ENCODE measurements around the gene TPRA1. TPM values are rescaled to one million over a fixed set of nuclear protein-coding genes. Genes with fewer than 3 reads are reported as not detected.
"Not testable (repeated sequence)": the region's sequence is repeated elsewhere in the genome, so short reads cannot be mapped to it uniquely, and the experiment has no call there.

TPRA1 gene
- total and polyA plus RNA-seq, 2 donors (not counting 1 experiment from before 2014, with no cell fraction given): 17.5 to 47.4 TPM

GRCh38 chr3:127606981-127607595, 16.6 kb upstream of the TPRA1 start:
- Histone ChIP-seq H3K79me2 (ENCODE audit: control insufficient read depth, insufficient read depth, low read length) (no peaks in the 10 kb centered on the region), H3K4me3 (replicated peaks in 1 of 4; ENCODE audit: control extremely low read depth in 1 of 4, insufficient read depth in 1 of 4, low read depth in 3 of 4, low read length in 4 of 4) (no peak overlapping the region), H3K27me3 (ENCODE audit: control insufficient read depth, insufficient read depth, low read length) (no peaks in the 10 kb centered on the region), H3K36me3 (ENCODE audit: control insufficient read depth, insufficient read depth, low read length) (peaks cover 12% of the 10 kb centered on the region), H2AFZ (ENCODE audit: low read length) (no peak overlapping the region), H3K9me3 (ENCODE audit: control insufficient read depth, insufficient read depth, low read depth, low read length) (no peaks in the 10 kb centered on the region), H3K4me1 (ENCODE audit: control insufficient read depth, extremely low read depth, insufficient read depth, low read length) (no peaks in the 10 kb centered on the region), H3K9ac (ENCODE audit: insufficient read depth, low read length) (no peak overlapping the region), H3K27ac (ENCODE audit: insufficient read depth, low read length) (no peak overlapping the region), H3K4me2 (ENCODE audit: extremely low read depth, insufficient read depth, low read length) (no peak overlapping the region), H4K20me1 (ENCODE audit: control insufficient read depth, extremely low read depth, insufficient read depth, low read length) (no peaks in the 10 kb centered on the region)
- no peak for DNase-seq (ENCODE audit: low read depth in 2 of 2)
- no peak for TF ChIP-seq EZH2 (IDR thresholded peaks at IDR 0.05; ENCODE audit: low read length, missing control alignments)
- no peak for TF ChIP-seq CTCF (conservative IDR thresholded peaks at IDR 0.05 in 1 of 2, IDR thresholded peaks at IDR 0.05 in 1 of 2; ENCODE audit: low read depth in 1 of 2, low read length in 2 of 2)

DNA sequence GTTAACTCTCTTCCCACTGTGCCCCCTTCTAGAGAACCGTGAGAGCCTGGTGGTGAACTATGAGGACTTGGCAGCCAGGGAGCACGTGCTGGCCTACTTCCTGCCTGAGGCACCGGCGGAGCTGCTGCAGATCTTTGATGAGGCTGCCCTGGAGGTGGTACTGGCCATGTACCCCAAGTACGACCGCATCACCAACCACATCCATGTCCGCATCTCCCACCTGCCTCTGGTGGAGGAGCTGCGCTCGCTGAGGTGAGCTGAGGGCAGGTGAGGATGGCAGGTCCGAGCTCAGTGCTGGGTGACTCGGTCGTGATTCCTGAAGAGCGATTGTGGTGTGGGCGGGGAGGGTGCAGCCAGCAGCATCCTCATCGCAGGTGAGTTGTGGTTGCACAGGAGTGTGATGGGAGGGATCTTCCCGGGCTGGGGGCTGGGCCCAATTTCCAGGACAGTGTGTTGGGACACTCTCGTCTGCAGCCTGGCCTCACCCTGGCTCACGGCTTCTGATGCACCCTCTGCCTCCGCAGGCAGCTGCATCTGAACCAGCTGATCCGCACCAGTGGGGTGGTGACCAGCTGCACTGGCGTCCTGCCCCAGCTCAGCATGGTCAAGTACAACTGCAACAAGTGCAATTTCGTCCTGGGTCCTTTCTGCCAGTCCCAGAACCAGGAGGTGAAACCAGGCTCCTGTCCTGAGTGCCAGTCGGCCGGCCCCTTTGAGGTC, 15.7 kb upstream of the TPRA1 start:
- no peak for TF ChIP-seq CTCF (conservative IDR thresholded peaks at IDR 0.05 in 1 of 2, IDR thresholded peaks at IDR 0.05 in 1 of 2; ENCODE audit: low read depth in 1 of 2, low read length in 2 of 2)
- TF ChIP-seq EZH2 (IDR thresholded peaks at IDR 0.05; ENCODE audit: low read length, missing control alignments): no peak
- no peaks in the 10 kb centered on the region for H3K4me1 ChIP-seq (ENCODE audit: control insufficient read depth, extremely low read depth, insufficient read depth, low read length)
- H3K4me2 ChIP-seq (ENCODE audit: extremely low read depth, insufficient read depth, low read length): no peak overlapping the region
- H3K36me3 ChIP-seq (ENCODE audit: control insufficient read depth, insufficient read depth, low read length): peaks cover 12% of the 10 kb centered on the region
- no peak overlapping the region for H3K27ac ChIP-seq (ENCODE audit: insufficient read depth, low read length)
- H3K4me3 ChIP-seq (replicated peaks in 1 of 4; ENCODE audit: control extremely low read depth in 1 of 4, insufficient read depth in 1 of 4, low read depth in 3 of 4, low read length in 4 of 4): no peak overlapping the region
- DNase-seq (ENCODE audit: low read depth in 2 of 2): no peak
- no peaks in the 10 kb centered on the region for H3K27me3 ChIP-seq (ENCODE audit: control insufficient read depth, insufficient read depth, low read length)
- no peaks in the 10 kb centered on the region for H3K9me3 ChIP-seq (ENCODE audit: control insufficient read depth, insufficient read depth, low read depth, low read length)
- H2AFZ ChIP-seq (ENCODE audit: low read length): no peak overlapping the region
- H3K79me2 ChIP-seq (ENCODE audit: control insufficient read depth, insufficient read depth, low read length): no peaks in the 10 kb centered on the region
- H3K9ac ChIP-seq (ENCODE audit: insufficient read depth, low read length): no peak overlapping the region
- H4K20me1 ChIP-seq (ENCODE audit: control insufficient read depth, extremely low read depth, insufficient read depth, low read length): no peaks in the 10 kb centered on the region

DNA sequence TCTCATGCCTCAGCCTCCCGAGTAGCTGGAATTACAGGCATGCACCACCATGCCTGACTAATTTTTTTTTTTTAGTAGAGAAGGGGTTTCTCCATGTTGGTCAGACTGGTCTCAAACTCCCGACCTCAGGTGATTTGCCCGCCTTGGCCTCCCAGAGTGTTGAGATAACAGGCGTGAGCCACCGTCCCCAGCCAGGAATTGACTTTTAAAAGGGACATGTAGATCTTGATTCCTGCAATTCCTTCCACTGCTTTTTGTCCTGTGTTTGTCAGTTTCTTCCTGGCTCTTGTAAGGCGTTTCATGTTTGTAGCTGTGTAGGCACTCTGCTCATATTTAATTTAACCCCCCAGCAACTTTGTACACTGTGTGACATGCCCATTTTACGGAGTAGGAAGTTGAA, 15.0 kb upstream of the TPRA1 start:
- H3K4me3 ChIP-seq (replicated peaks in 1 of 4; ENCODE audit: control extremely low read depth in 1 of 4, insufficient read depth in 1 of 4, low read depth in 3 of 4, low read length in 4 of 4); H2AFZ ChIP-seq (ENCODE audit: low read length); H3K79me2 ChIP-seq (ENCODE audit: control insufficient read depth, insufficient read depth, low read length); H3K4me1 ChIP-seq (ENCODE audit: control insufficient read depth, extremely low read depth, insufficient read depth, low read length); H3K9ac ChIP-seq (ENCODE audit: insufficient read depth, low read length); H3K27ac ChIP-seq (ENCODE audit: insufficient read depth, low read length); H3K27me3 ChIP-seq (ENCODE audit: control insufficient read depth, insufficient read depth, low read length); H4K20me1 ChIP-seq (ENCODE audit: control insufficient read depth, extremely low read depth, insufficient read depth, low read length); DNase-seq (ENCODE audit: low read depth in 2 of 2); H3K4me2 ChIP-seq (ENCODE audit: extremely low read depth, insufficient read depth, low read length); H3K9me3 ChIP-seq (ENCODE audit: control insufficient read depth, insufficient read depth, low read depth, low read length): not testable (repeated sequence)
- H3K36me3 ChIP-seq (ENCODE audit: control insufficient read depth, insufficient read depth, low read length): peaks cover 12% of the 10 kb centered on the region
